ENCODE measurements around the gene SWAP70. TPM values are rescaled to one million over a fixed set of nuclear protein-coding genes. Genes with fewer than 3 reads are reported as not detected.
A peak's percentile ranks its signal among the peaks of the same experiment; 100 is the strongest.
"Not testable (repeated sequence)": the region's sequence is repeated elsewhere in the genome, so short reads cannot be mapped to it uniquely, and the experiment has no call there.

Gene SWAP70
- total and polyA plus RNA-seq, 7 experiments from 2014 or later = 2.3 to 15.6 (median 4.5) TPM

DNA sequence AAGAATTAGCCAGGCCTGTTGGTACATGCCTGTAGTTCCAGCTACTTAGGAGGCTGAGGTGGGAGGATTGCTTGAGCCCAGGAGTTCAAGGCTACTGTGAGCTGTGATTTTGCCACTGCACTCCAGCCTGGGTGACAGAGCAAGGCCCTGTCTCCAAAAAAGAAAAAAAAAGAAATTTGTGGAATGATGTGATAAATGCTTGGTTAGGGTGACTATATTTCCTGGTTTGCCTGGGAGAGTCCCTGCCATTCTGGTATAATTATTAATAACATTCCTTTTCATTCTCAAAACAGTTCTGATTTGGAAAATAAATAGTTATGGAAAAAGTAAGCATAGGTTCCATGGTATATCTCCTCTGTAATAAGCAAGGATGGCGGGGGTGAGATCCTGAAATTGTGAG is 74.8 kb downstream of the SWAP70 start:
- no peak for ATAC-seq
- intact Hi-C loops (cut with micrococcal nuclease) = no loop called here
- H3K27ac ChIP-seq (ENCODE audit: low read depth, low read length) = no peak overlapping the region
- H3K9me3 Mint-ChIP-seq = peaks cover 8 to 23% (median 17%) of the 10 kb centered on the region in 11 donors
- no peak overlapping the region for H3K4me3 ChIP-seq (ENCODE audit: low read length)
- H3K4me1 ChIP-seq (ENCODE audit: control insufficient read depth in 2 of 2, insufficient read depth in 2 of 2, low read length in 2 of 2) = no peaks in the 10 kb centered on the region
- ChIA-PET POLR2A (no interaction called here), CTCF (no interaction called here)
- H3K4me3 Mint-ChIP-seq = peak overlapping the region in 1 of 10 donors; percentile 56
- no peaks in the 10 kb centered on the region for H3K27me3 Mint-ChIP-seq
- H3K36me3 Mint-ChIP-seq = peaks cover 14 to 42% (median 23%) of the 10 kb centered on the region in 5 donors
- no peak for DNase-seq
- H3K4me1 Mint-ChIP-seq = peaks cover 0 to 27% (median 0%) of the 10 kb centered on the region in 7 donors
- peaks cover 0 to 3% (median 0%) of the 10 kb centered on the region in 3 experiments for H3K36me3 ChIP-seq (ENCODE audit: control insufficient read depth in 2 of 3, insufficient read depth in 3 of 3, low read length in 3 of 3)
- no peaks in the 10 kb centered on the region for H3K27me3 ChIP-seq (ENCODE audit: control insufficient read depth in 2 of 2, insufficient read depth in 2 of 2, low read length in 2 of 2)
- H3K27ac Mint-ChIP-seq = peak overlapping the region in 1 of 9 donors; percentile 79
- peaks cover 0 to 4% (median 0%) of the 10 kb centered on the region in 3 experiments for H3K9me3 ChIP-seq (ENCODE audit: control insufficient read depth in 2 of 3, low read length in 3 of 3)

- ChIA-PET POLR2A (no interaction called here), CTCF (no interaction called here)
- peaks cover 0 to 27% (median 0%) of the 10 kb centered on the region in 7 donors for H3K4me1 Mint-ChIP-seq
- intact Hi-C loops (cut with micrococcal nuclease) = no loop called here
- H3K36me3 Mint-ChIP-seq = peaks cover 14 to 38% (median 23%) of the 10 kb centered on the region in 5 donors
- ATAC-seq (no peak), DNase-seq (no peak)
- Histone ChIP-seq H3K27ac (ENCODE audit: low read depth, low read length) (no peak overlapping the region), H3K9me3 (ENCODE audit: control insufficient read depth in 2 of 3, low read length in 3 of 3) (peaks cover 0 to 4% (median 0%) of the 10 kb centered on the region in 3 experiments), H3K4me1 (ENCODE audit: control insufficient read depth in 2 of 2, insufficient read depth in 2 of 2, low read length in 2 of 2) (no peaks in the 10 kb centered on the region), H3K36me3 (ENCODE audit: control insufficient read depth in 2 of 3, insufficient read depth in 3 of 3, low read length in 3 of 3) (peaks cover 0 to 3% (median 0%) of the 10 kb centered on the region in 3 experiments), H3K27me3 (ENCODE audit: control insufficient read depth in 2 of 2, insufficient read depth in 2 of 2, low read length in 2 of 2) (no peaks in the 10 kb centered on the region), H3K4me3 (ENCODE audit: low read length) (no peak overlapping the region)
- H3K27me3 Mint-ChIP-seq = no peaks in the 10 kb centered on the region
- peak overlapping the region in 1 of 9 donors; percentile 79 for H3K27ac Mint-ChIP-seq
- peak overlapping the region in 1 of 10 donors; percentile 56 for H3K4me3 Mint-ChIP-seq
- H3K9me3 Mint-ChIP-seq = peaks cover 8 to 23% (median 17%) of the 10 kb centered on the region in 11 donors
These were observed 75.4 kb downstream of the SWAP70 start for GRCh38 chr11:9739123-9739900.

- Mint-ChIP-seq H3K27ac (peak overlapping the region in 1 of 9 donors; percentile 24), H3K36me3 (peaks cover 13 to 33% (median 21%) of the 10 kb centered on the region in 5 donors), H3K4me1 (peaks cover 0 to 30% (median 0%) of the 10 kb centered on the region in 7 donors), H3K9me3 (peaks cover 8 to 19% (median 14%) of the 10 kb centered on the region in 11 donors), H3K4me3 (no peak overlapping the region), H3K27me3 (peaks cover 0 to 3% (median 0%) of the 10 kb centered on the region in 5 donors)
- DNase-seq = no peak
- Histone ChIP-seq H3K4me3 (ENCODE audit: low read length) (no peak overlapping the region), H3K36me3 (ENCODE audit: control insufficient read depth in 2 of 3, insufficient read depth in 3 of 3, low read length in 3 of 3) (peaks cover 0 to 3% (median 0%) of the 10 kb centered on the region in 3 experiments), H3K27ac (ENCODE audit: low read depth, low read length) (no peak overlapping the region), H3K27me3 (ENCODE audit: control insufficient read depth in 2 of 2, insufficient read depth in 2 of 2, low read length in 2 of 2) (no peaks in the 10 kb centered on the region), H3K9me3 (ENCODE audit: control insufficient read depth in 2 of 3, low read length in 3 of 3) (peaks cover 0 to 4% (median 0%) of the 10 kb centered on the region in 3 experiments), H3K4me1 (ENCODE audit: control insufficient read depth in 2 of 2, insufficient read depth in 2 of 2, low read length in 2 of 2) (no peaks in the 10 kb centered on the region)
- ChIA-PET POLR2A (no interaction called here), CTCF (no interaction called here)
- no peak for ATAC-seq
- intact Hi-C loops (cut with micrococcal nuclease) = no loop called here
These were observed 76.5 kb downstream of the SWAP70 start for GRCh38 chr11:9740202-9740883.

- Histone ChIP-seq H3K27me3 (ENCODE audit: control insufficient read depth in 2 of 2, insufficient read depth in 2 of 2, low read length in 2 of 2) (no peaks in the 10 kb centered on the region), H3K9me3 (ENCODE audit: control insufficient read depth in 2 of 3, low read length in 3 of 3) (peaks cover 0 to 3% (median 0%) of the 10 kb centered on the region in 3 experiments), H3K27ac (ENCODE audit: low read depth, low read length) (no peak overlapping the region), H3K36me3 (ENCODE audit: control insufficient read depth in 2 of 3, insufficient read depth in 3 of 3, low read length in 3 of 3) (peaks cover 0 to 3% (median 0%) of the 10 kb centered on the region in 3 experiments), H3K4me3 (ENCODE audit: low read length) (no peak overlapping the region), H3K4me1 (ENCODE audit: control insufficient read depth in 2 of 2, insufficient read depth in 2 of 2, low read length in 2 of 2) (no peaks in the 10 kb centered on the region)
- ChIA-PET CTCF (no interaction called here), POLR2A (no interaction called here)
- H3K9me3 Mint-ChIP-seq = peaks cover 3 to 10% (median 6%) of the 10 kb centered on the region in 11 donors
- H3K4me3 Mint-ChIP-seq = no peak overlapping the region
- intact Hi-C loops (cut with micrococcal nuclease) = no loop called here
- no peak for ATAC-seq
- H3K27me3 Mint-ChIP-seq = peaks cover 0 to 4% (median 0%) of the 10 kb centered on the region in 5 donors
- no peak for DNase-seq
- H3K27ac Mint-ChIP-seq = no peak overlapping the region
- H3K36me3 Mint-ChIP-seq = peaks cover 6 to 24% (median 13%) of the 10 kb centered on the region in 5 donors
- H3K4me1 Mint-ChIP-seq = peaks cover 0 to 30% (median 0%) of the 10 kb centered on the region in 7 donors
These were observed 77.4 kb downstream of the SWAP70 start for GRCh38 chr11:9741260-9741659.

- H3K27me3 Mint-ChIP-seq; H3K4me3 ChIP-seq (ENCODE audit: low read length); ATAC-seq; H3K36me3 ChIP-seq (ENCODE audit: control insufficient read depth in 2 of 3, insufficient read depth in 3 of 3, low read length in 3 of 3); H3K4me1 ChIP-seq (ENCODE audit: control insufficient read depth in 2 of 2, insufficient read depth in 2 of 2, low read length in 2 of 2); H3K27ac ChIP-seq (ENCODE audit: low read depth, low read length); H3K27me3 ChIP-seq (ENCODE audit: control insufficient read depth in 2 of 2, insufficient read depth in 2 of 2, low read length in 2 of 2); H3K27ac Mint-ChIP-seq; H3K9me3 ChIP-seq (ENCODE audit: control insufficient read depth in 2 of 3, low read length in 3 of 3); intact Hi-C loops (cut with micrococcal nuclease); DNase-seq; CTCF ChIA-PET; H3K4me3 Mint-ChIP-seq; H3K9me3 Mint-ChIP-seq; POLR2A ChIA-PET: not testable (repeated sequence)
- Mint-ChIP-seq H3K36me3 (peaks cover 0 to 13% (median 6%) of the 10 kb centered on the region in 5 donors), H3K4me1 (peaks cover 0 to 28% (median 3%) of the 10 kb centered on the region in 7 donors)
These were observed 79.6 kb downstream of the SWAP70 start for GRCh38 chr11:9743512-9743911.

DNA sequence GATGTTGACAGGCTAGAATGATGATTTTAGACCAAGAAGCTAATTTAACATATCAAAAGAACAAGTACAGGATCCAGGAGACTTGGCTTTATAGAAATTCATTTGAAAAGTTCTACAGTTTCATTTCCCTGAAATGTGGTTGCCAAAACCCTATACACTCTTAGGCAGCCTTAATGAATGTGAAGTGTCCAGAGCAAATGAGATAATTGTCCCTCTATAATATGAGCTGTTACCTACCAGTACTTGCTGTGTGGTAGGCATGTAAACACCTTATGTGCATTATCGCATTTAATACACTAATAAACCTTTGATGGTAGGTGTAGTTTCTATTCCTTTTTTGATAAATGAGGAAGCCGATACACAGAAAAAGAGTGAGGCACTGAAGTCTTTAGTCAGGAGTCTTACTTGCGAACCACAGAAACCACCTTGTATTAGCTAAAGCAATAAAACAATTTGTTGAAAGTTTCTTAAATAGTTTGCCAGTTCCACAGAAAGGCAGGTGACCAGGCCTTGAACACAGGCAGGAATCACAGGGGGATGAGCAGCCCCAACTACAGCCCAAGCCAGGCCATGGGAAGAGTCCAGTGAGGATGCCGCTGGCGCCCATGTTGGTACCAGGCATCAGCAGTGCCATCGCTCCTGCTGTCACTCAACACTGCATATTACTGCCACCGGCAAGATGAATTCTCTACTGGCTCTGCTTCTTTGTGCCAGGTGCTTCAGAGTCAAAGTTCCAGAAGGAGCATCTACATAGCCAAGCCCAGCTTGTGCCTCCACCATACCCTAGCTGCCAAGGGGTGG is 81.7 kb downstream of the SWAP70 start:
- Histone ChIP-seq H3K27ac (ENCODE audit: low read depth, low read length) (no peak overlapping the region), H3K27me3 (ENCODE audit: control insufficient read depth in 2 of 2, insufficient read depth in 2 of 2, low read length in 2 of 2) (no peaks in the 10 kb centered on the region), H3K36me3 (ENCODE audit: control insufficient read depth in 2 of 3, insufficient read depth in 3 of 3, low read length in 3 of 3) (no peaks in the 10 kb centered on the region), H3K9me3 (ENCODE audit: control insufficient read depth in 2 of 3, low read length in 3 of 3) (no peaks in the 10 kb centered on the region), H3K4me3 (ENCODE audit: low read length) (no peak overlapping the region), H3K4me1 (ENCODE audit: control insufficient read depth in 2 of 2, insufficient read depth in 2 of 2, low read length in 2 of 2) (no peaks in the 10 kb centered on the region)
- H3K4me3 Mint-ChIP-seq = no peak overlapping the region
- peaks cover 0 to 11% (median 0%) of the 10 kb centered on the region in 7 donors for H3K4me1 Mint-ChIP-seq
- H3K27me3 Mint-ChIP-seq = peaks cover 0 to 4% (median 0%) of the 10 kb centered on the region in 5 donors
- intact Hi-C loops (cut with micrococcal nuclease) = loop anchor here in 1 of 2 donors (5.0 kb wide), 1 partner anchor 83 kb away; the partner anchor contains the start of gene SWAP70
- ATAC-seq (no peak), DNase-seq (no peak)
- ChIA-PET CTCF (no interaction called here), POLR2A (no interaction called here)
- peaks cover 0 to 5% (median 0%) of the 10 kb centered on the region in 5 donors for H3K36me3 Mint-ChIP-seq
- no peak overlapping the region for H3K27ac Mint-ChIP-seq
- H3K9me3 Mint-ChIP-seq = peaks cover 0 to 2% (median 0%) of the 10 kb centered on the region in 11 donors
